KOPT-K1 (cell line): Measurements from ENCODE around the gene METTL24.

Source experiments
- H3K27ac ChIP-seq: fragments of 200-600 bp; sonication (generic); 2 replicates; pipeline ENCODE4 v1.5.1; 2016; ENCODE audit warnings: antibody characterized with exemption, mild to moderate bottlenecking, low read depth, low read length; ENCODE audit not compliant: poor library complexity, severe bottlenecking
- H3K36me3 ChIP-seq: fragments of 200-600 bp; sonication (generic); 2 replicates; pipeline ENCODE4 v1.5.1; 2017; ENCODE audit warnings: antibody characterized with exemption, mild to moderate bottlenecking, low read length, moderate library complexity; ENCODE audit not compliant: insufficient read depth
- H3K9me3 ChIP-seq: fragments of 200-600 bp; sonication (generic); 2 replicates; pipeline ENCODE4 v1.5.1; 2017; ENCODE audit warnings: antibody characterized with exemption, low read length, mild to moderate bottlenecking; ENCODE audit not compliant: insufficient read depth, poor library complexity, severe bottlenecking

The METTL24 gene

DNA sequence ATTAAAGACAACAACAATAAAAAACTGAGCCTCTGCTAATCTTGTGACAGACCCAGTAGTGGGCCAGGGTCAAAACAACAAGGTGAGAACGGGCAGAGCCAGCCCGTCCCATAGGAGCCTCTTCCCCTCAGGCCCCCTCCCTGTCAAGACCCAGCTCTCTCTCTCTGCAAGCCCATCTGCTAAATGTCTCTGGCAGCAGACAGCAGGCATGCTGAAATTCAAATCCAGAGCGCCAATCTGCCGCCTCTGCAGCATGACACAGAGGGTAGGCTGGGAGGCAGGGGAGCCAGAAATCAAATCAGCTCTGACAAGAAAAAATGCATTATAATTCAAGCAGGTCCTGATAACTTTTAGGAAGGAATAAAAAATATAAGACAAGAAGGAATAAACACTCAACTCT, 26.3 kb downstream of the METTL24 start:
- no peak overlapping the region for H3K27ac ChIP-seq
- no peaks in the 10 kb centered on the region for H3K36me3 ChIP-seq
- H3K9me3 ChIP-seq: no peaks in the 10 kb centered on the region

DNA sequence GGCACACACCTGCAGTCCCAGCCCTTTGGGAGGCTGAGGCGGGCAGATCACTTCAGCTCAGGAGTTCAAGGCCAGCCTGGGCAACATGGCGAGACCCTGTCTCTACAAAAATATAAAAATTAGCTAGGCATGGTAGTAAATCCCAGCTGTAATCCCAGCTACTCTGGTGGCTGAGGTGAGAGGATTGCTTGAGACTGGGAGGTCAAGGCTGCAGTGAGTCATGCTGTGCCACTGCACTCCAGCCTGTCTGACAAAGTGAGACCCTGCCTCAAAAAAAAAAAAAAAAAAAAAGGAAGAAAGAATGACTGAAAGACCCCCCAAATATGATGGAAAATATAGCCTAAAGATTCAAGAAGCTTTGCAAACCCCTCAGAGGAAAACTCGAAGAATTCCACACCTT, 26.8 kb downstream of the METTL24 start:
- Histone ChIP-seq H3K27ac (no peak overlapping the region), H3K36me3 (no peaks in the 10 kb centered on the region), H3K9me3 (no peaks in the 10 kb centered on the region)

DNA sequence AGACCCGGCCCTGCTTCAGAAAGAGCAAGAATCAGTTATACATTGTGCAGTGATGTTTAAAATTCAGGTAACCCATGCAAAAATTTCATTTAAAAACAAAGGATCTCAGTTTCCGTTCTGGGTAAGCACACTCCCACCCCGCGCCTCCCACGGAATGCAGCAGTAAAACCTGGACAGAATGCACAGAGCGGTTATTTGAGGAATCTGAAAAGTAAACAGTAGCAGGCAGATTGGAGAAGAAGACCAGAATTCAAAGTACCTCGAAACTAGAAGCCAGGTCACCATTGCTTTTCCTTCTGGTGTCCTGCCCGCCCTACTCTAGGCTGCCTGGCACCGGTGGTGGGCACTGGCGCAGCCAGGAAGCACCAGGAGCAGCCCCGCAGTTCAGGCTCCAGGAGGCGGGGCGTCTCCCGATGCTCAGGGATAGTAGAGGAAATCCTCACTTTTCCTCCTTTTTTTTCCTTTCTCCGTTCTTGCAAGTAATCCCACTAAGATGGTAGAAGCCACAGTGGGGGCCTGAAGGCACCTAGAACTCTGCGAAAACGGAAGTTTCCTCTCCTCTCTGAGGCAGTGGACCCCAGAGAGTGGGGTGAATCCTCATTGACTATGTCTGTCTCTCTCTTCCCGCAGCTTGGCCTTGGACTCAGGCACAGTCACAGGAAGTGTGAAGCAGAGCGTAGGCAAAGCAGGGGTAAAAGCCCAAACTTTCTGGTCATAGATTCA, 28.3 kb downstream of the METTL24 start:
- H3K36me3 ChIP-seq: no peaks in the 10 kb centered on the region

DNA sequence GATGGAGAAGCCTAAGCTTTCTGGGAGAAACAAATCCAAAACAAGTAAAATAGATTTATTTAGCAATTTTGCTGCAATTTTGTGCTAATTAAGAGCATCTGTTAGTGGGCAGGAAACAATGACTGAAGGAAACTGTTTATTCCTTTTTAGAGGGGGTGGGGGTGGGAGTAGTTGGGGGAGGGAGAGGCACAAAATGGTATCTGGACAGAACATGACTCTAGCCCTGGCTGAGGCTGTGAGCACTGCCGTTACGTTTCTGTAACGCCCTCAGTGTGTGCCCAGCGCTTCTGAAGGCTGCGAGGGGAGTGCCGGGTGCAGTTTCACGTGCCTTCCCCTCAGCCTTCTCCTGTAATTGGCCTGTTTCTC, 28.8 kb downstream of the METTL24 start:
- no peak overlapping the region for H3K27ac ChIP-seq
- H3K9me3 ChIP-seq: no peaks in the 10 kb centered on the region
- no peaks in the 10 kb centered on the region for H3K36me3 ChIP-seq

More for the DNA sequence above, 28.3 kb downstream of the METTL24 start:
- Histone ChIP-seq H3K9me3 (no peaks in the 10 kb centered on the region), H3K27ac (no peak overlapping the region)

DNA sequence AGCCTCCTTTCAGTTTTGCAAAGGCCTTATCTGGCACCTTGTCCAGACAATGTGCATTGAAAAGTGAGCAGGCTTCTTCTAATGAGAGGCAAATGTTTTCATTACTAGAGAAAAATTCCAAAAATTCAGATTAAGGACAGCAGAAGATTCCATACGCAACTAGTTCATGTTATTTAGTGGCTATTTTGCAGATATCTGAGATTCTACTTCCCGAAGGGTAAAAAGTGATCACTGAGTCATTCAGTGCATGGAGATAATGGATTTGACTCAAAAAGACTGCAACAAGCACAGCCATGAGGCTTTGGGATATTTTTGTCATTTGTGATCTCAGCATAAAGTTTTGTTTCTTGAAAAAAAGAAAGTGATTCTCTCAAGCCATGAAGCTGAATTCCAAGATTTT, 29.9 kb downstream of the METTL24 start:
- Histone ChIP-seq H3K27ac (no peak overlapping the region), H3K36me3 (no peaks in the 10 kb centered on the region), H3K9me3 (no peaks in the 10 kb centered on the region)

DNA sequence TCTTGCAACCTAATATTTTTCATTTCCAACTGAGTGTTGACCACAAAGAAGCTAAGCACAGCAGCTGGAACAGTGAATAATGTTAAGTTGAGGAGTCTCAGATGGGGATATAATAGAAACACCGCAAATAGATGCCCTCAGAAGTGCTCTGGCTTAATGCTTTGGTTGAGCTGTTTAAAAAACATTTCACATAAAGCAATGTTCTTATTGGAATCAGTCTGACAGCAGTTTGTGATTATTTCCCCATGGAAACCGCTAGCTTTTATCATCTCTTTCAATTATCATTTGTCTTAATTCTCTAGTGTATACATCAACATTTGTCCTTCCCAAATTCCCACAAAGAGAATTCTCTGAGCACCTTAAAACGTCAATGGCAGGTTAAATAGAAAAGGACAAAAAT, 30.8 kb downstream of the METTL24 start:
- no peaks in the 10 kb centered on the region for H3K36me3 ChIP-seq
- H3K9me3 ChIP-seq: no peaks in the 10 kb centered on the region
- no peak overlapping the region for H3K27ac ChIP-seq

DNA sequence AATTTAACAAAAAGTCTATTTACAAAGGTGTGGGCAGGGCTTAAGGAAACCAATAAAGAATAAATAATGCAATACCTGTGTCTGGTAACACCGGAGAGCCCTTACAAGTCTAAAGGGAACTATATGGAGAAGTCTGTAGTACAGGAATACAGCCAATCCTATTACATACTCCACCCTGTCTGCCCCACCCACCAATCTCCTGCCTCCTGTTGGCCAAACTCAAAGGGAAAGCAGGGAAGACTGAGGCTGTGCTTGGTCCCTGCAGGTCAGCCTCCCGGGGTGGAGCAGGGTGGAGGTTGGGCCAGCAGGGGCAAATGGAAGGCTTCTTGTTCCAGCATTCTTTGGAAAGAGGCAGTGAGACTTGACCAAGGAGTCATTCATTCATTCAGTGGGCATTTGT, 31.5 kb downstream of the METTL24 start:
- H3K27ac ChIP-seq: no peak overlapping the region
- H3K36me3 ChIP-seq: no peaks in the 10 kb centered on the region
- no peaks in the 10 kb centered on the region for H3K9me3 ChIP-seq

DNA sequence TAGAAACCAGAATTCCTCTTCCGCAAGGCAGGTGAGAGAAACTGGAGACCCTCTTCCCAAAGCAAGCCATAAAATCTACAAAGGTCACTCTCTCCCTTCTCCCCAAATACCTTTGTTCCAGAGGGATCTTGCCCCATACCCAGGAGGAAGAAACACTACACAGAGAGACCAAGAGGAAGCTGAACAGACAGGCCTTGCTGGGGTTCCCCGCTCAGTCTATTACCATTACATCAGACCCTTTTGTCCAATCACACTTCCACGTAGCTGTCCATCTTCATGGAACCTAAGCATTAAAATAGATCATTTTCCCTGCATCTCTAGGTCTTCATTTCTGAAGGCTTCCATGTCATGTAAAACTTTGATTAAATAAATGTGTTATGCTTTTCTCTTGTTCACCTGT, 32.1 kb downstream of the METTL24 start:
- H3K9me3 ChIP-seq: no peaks in the 10 kb centered on the region
- H3K36me3 ChIP-seq: no peaks in the 10 kb centered on the region
- no peak overlapping the region for H3K27ac ChIP-seq

DNA sequence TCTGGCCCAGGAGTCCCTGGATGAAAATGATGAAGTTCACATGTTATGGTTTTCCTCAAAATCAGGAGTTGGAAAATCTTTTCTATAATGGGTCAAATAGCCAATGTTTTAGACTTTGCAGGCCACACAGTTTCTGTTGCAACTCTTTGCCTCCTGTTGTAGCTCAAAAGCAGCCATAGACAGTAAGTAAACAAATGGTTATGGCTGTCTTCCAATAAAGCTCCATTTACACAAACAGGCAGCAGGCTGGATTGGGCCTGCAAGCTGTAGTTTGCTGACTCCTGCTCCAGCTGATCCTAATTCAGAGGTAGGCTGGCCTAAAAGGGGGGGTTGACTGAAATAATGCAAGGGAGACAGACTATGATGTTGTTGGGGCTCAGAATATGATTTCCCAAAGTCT, 33.0 kb downstream of the METTL24 start:
- Histone ChIP-seq H3K36me3 (no peaks in the 10 kb centered on the region), H3K9me3 (no peaks in the 10 kb centered on the region), H3K27ac (no peak overlapping the region)

DNA sequence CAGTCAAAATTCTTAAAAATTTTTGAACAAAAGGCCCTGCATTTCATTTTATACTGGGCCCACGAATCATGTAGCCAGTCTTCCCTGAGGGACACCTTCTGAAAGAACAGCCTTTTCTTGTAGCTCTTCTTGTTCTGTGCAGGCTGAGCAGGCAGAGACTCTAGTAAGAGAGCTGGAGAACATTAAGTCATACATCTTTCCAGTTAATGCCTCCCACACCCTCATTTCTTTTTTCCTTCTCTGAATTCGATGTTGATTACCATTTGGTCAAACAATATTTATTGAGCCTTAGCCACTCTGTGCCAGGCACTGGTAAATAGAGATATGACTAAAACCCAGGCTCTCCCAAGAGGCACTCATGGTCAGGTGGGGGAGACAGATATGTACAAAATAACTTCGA, 33.6 kb downstream of the METTL24 start:
- Histone ChIP-seq H3K36me3 (no peaks in the 10 kb centered on the region), H3K9me3 (no peaks in the 10 kb centered on the region), H3K27ac (no peak overlapping the region)

DNA sequence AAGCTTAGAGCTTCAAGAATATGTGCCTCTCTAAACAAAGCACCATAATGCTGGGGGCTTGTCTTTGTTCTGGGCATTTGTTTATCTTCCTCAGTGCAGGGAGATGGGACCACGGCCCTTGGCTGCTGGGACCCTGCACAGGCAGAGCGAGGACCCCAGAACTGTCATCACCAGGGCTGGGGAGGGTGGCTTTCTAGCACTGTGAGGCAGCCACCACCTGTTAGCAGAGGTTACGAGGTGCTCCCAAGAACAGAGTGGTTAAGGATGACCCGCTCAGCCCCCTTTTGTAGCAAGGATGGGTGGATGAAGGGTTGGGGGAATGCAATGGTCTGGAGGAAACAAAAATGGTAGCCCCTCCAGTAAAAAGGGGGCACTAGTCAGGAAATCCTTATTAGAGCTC, 34.9 kb downstream of the METTL24 start:
- Histone ChIP-seq H3K36me3 (no peaks in the 10 kb centered on the region), H3K27ac (no peak overlapping the region), H3K9me3 (no peaks in the 10 kb centered on the region)

DNA sequence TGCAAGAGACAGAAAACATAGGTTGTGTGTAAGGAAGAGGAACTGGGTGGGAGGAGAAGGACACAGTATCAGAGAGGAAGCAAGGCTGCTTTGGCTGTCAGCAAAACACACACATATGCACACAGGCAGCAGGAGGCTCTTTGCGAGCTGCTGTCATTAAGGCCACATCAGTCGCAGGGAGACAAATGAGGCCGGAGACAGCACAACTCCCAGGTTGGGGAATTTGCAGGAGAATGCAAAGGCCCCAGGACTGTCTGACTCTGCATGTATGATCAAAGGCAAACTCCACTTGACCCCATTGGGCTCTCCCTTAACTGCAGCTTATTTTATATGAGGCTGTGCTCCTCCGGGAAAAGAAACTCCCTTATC, 35.3 kb downstream of the METTL24 start:
- Histone ChIP-seq H3K27ac (no peak overlapping the region), H3K9me3 (no peaks in the 10 kb centered on the region), H3K36me3 (no peaks in the 10 kb centered on the region)

DNA sequence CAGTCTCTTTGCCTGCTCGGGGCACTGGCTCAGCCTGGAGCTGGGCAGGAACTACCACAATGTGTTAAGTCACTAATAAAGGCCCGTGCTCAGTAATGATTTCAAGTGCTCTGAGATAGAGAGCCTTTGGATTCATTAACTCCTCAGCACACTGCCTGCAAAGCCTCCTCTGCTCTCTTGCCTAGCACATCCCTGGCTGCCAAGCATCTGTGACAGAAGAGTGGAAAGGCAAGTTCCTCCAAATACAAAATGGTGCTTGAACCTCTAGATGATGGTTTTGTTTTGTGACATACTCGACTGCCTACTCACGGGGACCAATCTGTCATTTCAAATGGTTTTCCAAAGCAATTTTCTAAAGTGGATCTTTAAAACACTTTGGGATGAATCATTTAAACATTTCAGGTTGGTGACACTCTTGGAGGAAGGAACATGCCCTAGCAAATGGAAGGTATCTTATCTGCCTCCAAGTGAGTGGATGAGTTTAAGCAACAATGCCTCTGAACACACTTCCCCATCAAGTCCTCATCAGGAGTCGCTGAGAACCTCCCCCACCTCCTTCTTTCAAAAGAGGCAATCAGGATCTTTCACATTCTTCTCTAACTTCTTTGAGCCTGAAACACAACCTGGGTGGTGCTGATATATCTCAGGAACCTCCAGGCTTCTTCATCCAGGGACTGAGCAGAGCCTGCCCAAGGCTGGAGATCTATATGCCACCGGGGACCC, 35.8 kb downstream of the METTL24 start:
- no peaks in the 10 kb centered on the region for H3K36me3 ChIP-seq
- no peaks in the 10 kb centered on the region for H3K9me3 ChIP-seq
- H3K27ac ChIP-seq: no peak overlapping the region

DNA sequence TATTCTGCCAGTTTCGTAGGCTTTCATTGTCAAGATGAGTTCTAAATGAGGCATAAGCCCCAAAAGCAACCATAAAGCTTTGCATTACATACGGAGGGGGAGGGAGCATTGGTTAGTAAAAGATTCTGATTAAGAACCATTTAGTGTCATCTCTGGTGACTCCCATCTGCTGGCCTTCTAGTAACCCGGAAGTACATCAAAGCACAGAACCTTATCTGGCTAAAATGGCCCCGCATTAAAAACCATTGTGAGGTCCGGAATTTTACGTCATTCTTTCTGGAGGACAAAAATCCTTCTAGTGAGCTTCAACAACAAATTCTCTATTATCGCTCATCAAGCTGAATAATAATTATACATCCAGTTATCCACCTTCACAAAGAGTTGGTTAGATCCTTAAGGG, 37.8 kb downstream of the METTL24 start:
- H3K27ac ChIP-seq: no peak overlapping the region
- H3K9me3 ChIP-seq: no peaks in the 10 kb centered on the region
- H3K36me3 ChIP-seq: no peaks in the 10 kb centered on the region

DNA sequence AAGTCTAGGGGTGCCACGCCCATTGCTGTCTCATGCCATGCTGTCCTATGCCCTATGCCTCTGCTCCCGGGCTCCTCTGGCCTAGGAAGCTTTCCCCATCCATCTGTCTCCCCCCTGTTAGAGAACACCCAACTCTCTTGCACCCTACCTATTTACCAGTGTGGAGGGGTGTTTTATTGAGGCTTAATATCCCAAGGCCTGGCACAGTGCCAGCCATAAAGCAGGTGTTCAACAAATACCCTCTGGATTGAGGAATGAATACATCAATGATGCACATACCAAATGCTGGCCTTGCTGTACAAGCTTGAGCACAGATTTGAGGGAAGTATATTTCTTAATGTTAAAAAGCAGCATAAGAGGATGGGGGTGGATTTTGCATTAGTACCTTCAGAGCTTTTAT, 38.3 kb downstream of the METTL24 start:
- Histone ChIP-seq H3K36me3 (no peaks in the 10 kb centered on the region), H3K27ac (no peak overlapping the region), H3K9me3 (no peaks in the 10 kb centered on the region)

DNA sequence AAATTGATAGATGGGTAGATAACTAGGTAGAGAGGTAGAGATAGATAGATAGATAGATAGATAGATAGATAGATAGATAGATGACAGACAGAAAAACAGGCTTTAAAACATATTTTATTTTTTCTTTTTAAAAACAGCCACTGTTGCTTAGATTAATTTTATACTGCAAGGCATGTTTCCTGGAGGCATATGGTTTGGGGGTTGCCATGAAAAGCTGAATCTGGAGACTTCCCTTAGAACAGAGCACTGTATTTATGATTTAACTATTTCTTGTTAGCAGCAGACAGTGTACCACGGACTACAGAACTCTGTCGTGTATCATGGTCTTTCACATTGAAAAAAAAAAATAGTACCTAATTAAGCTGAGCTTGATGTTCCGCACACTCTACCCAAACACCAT, 38.8 kb downstream of the METTL24 start:
- Histone ChIP-seq H3K9me3 (no peaks in the 10 kb centered on the region), H3K36me3 (no peaks in the 10 kb centered on the region), H3K27ac (no peak overlapping the region)
